ENCODE measurements around the gene JOSD2. TPM values are rescaled to one million over a fixed set of nuclear protein-coding genes. Genes with fewer than 3 reads are reported as not detected.
A peak's percentile ranks its signal among the peaks of the same experiment; 100 is the strongest.

The JOSD2 gene
- total and polyA plus RNA-seq, 2 donors (not counting 1 experiment from before 2014, with no cell fraction given) = 25.0 to 32.8 TPM

DNA sequence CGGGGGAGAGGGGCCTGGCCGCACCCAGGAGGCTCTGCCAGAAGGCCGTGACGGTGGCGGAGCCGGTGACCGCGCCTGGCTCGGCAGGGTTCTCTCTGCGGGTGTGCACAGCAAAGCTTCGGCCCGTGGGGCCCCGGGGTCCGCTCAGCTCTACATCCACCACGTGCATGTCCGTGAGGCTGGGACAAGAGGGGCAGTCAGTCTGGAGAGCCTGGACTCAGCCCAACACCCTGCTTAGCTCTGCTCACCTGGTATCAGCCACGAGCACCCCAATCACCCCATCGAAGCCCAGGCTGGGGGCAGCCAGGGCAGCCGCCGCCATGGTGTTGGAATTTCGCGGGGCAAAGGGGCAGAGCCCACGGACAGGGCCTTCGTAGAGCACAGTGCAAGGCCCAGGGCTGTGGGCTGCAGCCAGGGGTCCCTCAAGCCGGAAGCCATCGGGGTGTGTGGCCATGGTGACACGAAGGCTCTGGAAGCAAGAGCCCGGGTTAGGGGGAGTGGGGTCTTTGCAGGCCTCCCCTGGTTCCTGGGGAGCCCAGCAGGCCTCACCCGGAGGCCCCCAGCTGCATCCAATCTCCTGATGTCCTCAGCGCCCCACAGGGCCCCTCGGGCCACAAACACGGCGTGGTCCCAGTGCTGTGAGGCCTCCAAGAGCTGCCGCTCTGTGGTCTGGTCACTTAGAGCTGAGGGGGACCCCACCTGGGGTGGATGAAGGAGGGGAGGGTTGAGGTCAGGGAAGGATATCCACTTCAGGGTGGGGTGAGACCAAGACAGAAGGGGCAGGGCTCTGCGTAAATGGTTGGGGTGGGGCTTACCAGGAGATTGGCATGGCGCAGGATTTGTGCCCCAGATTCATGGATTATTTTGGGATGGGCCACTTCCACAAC, 1.4 kb upstream of the JOSD2 start:
- ATAC-seq (ENCODE audit: low read depth) = no peak
- Histone ChIP-seq H3K4me3 (ENCODE audit: control extremely low read depth in 1 of 5, extremely low read depth in 1 of 5, insufficient read depth in 1 of 5, low read depth in 2 of 5, low read length in 4 of 5) (peak overlapping the region in 3 of 5 experiments; percentile 62 to 84 (median 72)), H3K27me3 (replicated peaks in 1 of 4; ENCODE audit: control extremely low read depth in 1 of 4, control insufficient read depth in 3 of 4, insufficient read depth in 4 of 4, low read length in 3 of 4) (peaks cover 0 to 25% (median 2%) of the 10 kb centered on the region in 4 experiments), H3K79me2 (ENCODE audit: control insufficient read depth, insufficient read depth, low read length) (no peaks in the 10 kb centered on the region), H3K27ac (ENCODE audit: low read length in 2 of 2) (peak overlapping the region; percentile 87 to 98), H3K9ac (ENCODE audit: low read length) (peak overlapping the region; percentile 82), H4K20me1 (ENCODE audit: control insufficient read depth, insufficient read depth, low read length, poor library complexity, severe bottlenecking) (no peaks in the 10 kb centered on the region), H3K4me2 (replicated peaks; ENCODE audit: low read depth, low read length, poor library complexity, severe bottlenecking) (peak overlapping the region; percentile 91), H3K9me3 (ENCODE audit: control extremely low read depth in 1 of 3, control insufficient read depth in 2 of 3, insufficient read depth in 1 of 3, low read length in 2 of 3) (peaks cover 0 to 4% (median 0%) of the 10 kb centered on the region in 3 donors), H3K4me1 (ENCODE audit: control insufficient read depth in 2 of 2, insufficient read depth in 2 of 2, low read length in 2 of 2) (peaks cover 14 to 20% of the 10 kb centered on the region in 2 donors), H2AFZ (ENCODE audit: insufficient read depth, low read depth, low read length, poor library complexity, severe bottlenecking) (peak overlapping the region; percentile 90), H3K36me3 (replicated peaks in 1 of 2; ENCODE audit: control extremely low read depth in 1 of 2, control insufficient read depth in 1 of 2, extremely low read depth in 1 of 2, insufficient read depth in 2 of 2, low read length in 1 of 2) (no peaks in the 10 kb centered on the region)
- ChIA-PET POLR2A (interaction anchor here (1.1 kb wide), 1 partner anchor 81 kb away, joined by 3 read pairs; no protein-coding TSS in a partner anchor), CTCF (interaction anchor here (0.8 to 1.7 kb wide), 4 partner anchors 10 to 382 kb away, joined by 3 to 6 read pairs (median 4); no protein-coding TSS in a partner anchor)
- TF ChIP-seq EZH2 (IDR thresholded peaks at IDR 0.05; ENCODE audit: borderline replicate concordance, insufficient read depth, low read depth, low read length, poor library complexity, severe bottlenecking) (no peak), CTCF (IDR thresholded peaks at IDR 0.05) (no peak)
- H3K27me3 Mint-ChIP-seq = peaks cover 3% of the 10 kb centered on the region
- WGBS (ENCODE audit: insufficient coverage) = 96% methylated on average over 34 of the region's 36 CpGs
- peak overlapping the region; percentile 26 for H3K27ac Mint-ChIP-seq
- H3K4me3 Mint-ChIP-seq = no peak overlapping the region
- intact Hi-C loops (cut with micrococcal nuclease) = no loop called here
- H3K9me3 Mint-ChIP-seq (ENCODE audit: insufficient read depth) = no peaks in the 10 kb centered on the region
- H3K4me1 Mint-ChIP-seq = peaks cover 17% of the 10 kb centered on the region
- DNase-seq = no peak
